Measurements from ENCODE around the gene RNF133.

DNA sequence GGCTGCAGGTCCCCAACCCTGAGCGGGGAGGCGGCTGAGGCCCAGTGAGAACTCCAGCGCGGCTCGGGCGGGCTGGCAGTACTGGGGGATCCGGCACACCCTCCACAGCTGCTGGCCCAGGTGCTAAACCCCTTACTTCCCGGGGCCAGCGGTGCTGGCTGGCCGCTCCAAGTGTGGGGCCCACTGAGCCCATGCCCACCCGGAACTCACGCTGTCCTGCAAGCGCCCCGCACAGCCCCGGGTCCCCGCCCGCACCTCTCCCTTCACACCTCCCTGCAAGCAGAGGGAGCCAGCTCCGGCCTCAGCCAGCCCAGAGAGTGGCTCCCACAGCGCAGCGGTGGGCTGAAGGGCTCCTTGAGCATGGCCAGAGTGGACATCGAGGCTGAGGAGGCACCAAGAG is 25.0 kb downstream of the RNF133 start:
- TF ChIP-seq, protein P1, sequence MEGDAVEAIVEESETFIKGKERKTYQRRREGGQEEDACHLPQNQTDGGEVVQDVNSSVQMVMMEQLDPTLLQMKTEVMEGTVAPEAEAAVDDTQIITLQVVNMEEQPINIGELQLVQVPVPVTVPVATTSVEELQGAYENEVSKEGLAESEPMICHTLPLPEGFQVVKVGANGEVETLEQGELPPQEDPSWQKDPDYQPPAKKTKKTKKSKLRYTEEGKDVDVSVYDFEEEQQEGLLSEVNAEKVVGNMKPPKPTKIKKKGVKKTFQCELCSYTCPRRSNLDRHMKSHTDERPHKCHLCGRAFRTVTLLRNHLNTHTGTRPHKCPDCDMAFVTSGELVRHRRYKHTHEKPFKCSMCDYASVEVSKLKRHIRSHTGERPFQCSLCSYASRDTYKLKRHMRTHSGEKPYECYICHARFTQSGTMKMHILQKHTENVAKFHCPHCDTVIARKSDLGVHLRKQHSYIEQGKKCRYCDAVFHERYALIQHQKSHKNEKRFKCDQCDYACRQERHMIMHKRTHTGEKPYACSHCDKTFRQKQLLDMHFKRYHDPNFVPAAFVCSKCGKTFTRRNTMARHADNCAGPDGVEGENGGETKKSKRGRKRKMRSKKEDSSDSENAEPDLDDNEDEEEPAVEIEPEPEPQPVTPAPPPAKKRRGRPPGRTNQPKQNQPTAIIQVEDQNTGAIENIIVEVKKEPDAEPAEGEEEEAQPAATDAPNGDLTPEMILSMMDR (IDR thresholded peaks at IDR 0.05) = no peak
- TF ChIP-seq POLR2A (IDR thresholded peaks at IDR 0.05) = no peak
- no peak for TF ChIP-seq EP300 (IDR thresholded peaks at IDR 0.05; ENCODE audit: low read depth)

Data from transverse colon (tissue), 3 donors.